HL-60 (cell line): ENCODE results near the gene VTCN1.

Experiments used
- POLR2AphosphoS5 ChIP-seq: IDR thresholded peaks from 2 replicates; pipeline ENCODE4 v1.6.1; 2012; ENCODE audit warnings: low read depth
- TF ChIP-seq, protein P1 (sequence below): IDR thresholded peaks from one replicate; pipeline ENCODE4 v1.5.1; 2011; ENCODE audit warnings: low read length, control low read depth, inconsistent platforms; ENCODE audit not compliant: insufficient read depth

DNA sequence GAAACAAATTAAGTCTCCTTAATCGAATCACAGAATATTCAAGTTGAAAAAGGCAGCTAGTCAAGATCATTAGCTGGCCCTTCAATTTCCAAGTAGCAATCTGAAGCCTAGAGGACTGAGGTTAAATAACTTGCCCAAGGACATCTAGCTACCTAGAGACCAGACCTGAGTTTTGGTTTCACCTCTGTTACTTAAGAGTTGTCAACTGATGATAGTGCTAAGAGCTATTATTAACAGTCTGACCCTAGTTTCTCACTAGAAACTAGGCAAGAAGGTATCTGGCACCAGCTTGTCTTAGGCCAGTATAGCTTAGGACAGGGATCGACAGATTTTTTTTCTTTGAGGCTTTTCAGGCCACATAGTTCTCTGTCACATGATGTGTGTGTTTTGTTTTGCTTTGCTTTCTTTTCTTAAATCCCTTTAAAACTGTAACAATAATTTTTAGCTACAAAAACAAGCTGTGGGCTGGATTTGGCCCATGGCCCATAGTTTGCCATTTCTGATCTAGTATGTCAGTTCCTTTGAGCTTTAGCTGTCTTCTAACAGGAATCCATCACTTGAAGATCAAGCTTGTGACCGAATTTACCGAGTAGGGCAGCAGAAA is 112.3 kb downstream of the VTCN1 start:
- TF ChIP-seq, protein P1, sequence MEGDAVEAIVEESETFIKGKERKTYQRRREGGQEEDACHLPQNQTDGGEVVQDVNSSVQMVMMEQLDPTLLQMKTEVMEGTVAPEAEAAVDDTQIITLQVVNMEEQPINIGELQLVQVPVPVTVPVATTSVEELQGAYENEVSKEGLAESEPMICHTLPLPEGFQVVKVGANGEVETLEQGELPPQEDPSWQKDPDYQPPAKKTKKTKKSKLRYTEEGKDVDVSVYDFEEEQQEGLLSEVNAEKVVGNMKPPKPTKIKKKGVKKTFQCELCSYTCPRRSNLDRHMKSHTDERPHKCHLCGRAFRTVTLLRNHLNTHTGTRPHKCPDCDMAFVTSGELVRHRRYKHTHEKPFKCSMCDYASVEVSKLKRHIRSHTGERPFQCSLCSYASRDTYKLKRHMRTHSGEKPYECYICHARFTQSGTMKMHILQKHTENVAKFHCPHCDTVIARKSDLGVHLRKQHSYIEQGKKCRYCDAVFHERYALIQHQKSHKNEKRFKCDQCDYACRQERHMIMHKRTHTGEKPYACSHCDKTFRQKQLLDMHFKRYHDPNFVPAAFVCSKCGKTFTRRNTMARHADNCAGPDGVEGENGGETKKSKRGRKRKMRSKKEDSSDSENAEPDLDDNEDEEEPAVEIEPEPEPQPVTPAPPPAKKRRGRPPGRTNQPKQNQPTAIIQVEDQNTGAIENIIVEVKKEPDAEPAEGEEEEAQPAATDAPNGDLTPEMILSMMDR: no peak
- TF ChIP-seq POLR2AphosphoS5: no peak
